Fibroblast of skin of abdomen (primary cell): ENCODE measurements around the gene CINP.
A peak's percentile ranks its signal among the peaks of the same experiment; 100 is the strongest.
"Not testable (repeated sequence)": the region's sequence is repeated elsewhere in the genome, so short reads cannot be mapped to it uniquely, and the experiment has no call there.

Experiments
- DNase-seq: peaks from one replicate; pipeline ENCODE4 v3.0.0-alpha.2; 2013

The CINP gene

DNA sequence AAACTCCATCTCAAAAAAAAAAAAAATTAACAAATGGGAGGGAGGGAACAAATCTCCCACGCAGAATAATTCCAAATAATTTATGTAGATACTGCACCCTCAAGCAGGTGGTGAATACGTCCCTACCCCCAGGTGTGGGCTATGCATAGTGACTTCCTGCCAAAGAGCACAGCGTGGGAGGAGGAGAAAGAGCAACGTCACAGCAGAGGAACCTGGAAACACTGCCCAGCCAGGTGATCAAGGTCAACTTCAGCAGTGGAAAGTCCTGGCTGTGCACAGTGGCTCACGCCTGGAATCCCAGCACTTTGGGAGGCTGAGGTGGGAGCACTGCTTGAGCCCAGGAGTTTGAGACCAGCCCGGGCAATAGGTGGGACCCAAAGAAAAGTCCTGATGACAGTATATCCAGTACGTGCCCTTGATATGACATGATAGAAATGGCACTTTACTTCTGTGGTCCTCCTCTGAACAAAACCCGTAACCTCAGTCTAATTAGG lies 9.5 kb downstream of the CINP start:
- DNase-seq: no peak

DNA sequence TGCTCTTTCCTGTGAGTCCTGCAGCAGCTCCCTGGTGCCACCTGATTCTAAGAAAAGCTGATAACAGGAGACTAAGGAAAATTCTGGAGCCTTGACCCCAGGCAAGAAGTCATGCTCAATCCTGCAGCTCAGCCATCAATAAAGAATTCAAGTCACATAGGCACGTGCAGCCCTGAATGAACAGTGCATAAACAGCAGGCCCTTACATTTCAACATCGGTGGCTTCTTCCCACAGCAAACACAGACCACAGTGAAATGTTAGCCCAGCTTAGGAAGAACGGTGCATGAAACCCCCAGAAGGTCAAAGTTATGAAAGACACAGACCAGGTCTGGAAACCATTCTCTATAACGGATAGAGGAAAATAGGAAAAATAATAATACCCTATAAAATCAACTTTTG lies 10.5 kb downstream of the CINP start:
- DNase-seq: no peak

DNA sequence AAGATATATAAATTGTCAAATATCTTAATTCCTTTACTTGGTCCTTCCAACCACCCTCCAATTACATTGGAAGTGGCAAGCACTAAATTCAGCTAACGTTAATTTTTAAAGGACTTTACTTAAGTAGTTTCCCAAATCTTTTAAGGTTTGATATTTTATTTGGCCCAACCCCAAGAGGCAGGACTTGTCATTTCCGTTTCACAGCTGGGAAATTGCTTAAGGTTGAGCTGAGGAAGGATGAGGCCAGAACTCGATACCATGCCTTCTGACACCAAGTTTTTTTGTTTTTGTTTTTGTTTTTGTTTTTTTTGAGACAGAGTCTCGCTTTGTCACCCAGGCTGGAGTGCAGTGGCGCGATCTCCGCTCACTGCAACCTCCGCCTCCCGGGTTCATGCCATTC lies 11.1 kb downstream of the CINP start:
- not testable (repeated sequence) for DNase-seq

DNA sequence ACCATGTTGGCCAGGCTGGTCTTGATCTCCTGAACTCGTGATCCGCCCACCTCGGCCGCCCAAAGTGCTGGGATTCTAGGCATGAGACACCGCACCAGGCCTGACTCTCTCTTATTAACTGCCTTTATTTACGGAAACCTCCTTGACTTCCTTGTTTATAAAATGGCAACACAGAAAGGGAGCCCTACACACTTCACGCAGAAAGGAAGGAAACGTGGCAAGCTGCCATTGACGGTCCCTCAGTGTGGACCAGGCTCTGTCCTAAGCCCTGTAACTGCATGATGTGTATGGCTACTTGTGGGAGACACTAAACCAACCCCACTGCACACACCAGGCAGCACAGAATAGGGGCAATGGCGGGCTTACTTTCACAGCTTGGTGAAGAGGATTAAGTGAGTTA lies 11.7 kb downstream of the CINP start:
- no peak for DNase-seq

DNA sequence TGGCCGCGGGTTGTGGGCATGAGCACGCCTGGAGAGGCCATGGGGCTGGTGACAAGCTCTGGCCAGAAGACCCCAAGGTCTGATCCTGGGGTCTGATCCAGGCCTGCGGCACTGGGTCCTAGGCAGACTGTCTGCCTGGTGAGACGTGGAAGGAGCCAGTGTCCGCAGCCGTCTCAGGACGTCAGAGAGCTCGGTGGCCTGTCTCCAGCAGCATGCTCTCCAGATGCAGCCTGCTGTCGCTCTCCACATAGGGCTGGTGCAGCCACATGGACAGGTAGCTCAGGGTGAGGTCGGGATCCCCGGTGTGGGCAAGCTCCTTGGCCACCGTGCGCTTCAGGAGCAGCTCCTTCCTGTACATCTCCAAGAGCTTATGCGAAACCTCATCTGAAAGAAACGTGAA lies 14.3 kb downstream of the CINP start:
- no peak for DNase-seq

DNA sequence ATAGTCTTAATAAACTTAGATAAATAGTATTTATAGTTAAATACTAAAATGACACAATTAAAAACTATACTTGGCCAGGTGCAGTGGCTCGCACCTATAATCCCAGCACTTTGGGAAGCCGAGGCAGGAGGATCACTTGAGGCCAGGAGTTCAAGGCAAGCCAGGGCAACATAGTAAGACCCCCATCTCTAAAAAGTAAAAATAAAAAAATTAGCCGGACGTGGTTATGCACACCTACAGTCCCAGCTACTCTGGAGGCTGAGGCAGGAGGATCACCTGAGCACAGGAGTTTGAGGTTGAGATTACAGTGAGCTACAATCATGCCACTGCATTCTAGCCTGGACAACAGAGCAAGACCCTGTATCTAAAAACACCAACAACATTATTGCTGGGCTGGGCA lies 16.0 kb downstream of the CINP start:
- DNase-seq: no peak

DNA sequence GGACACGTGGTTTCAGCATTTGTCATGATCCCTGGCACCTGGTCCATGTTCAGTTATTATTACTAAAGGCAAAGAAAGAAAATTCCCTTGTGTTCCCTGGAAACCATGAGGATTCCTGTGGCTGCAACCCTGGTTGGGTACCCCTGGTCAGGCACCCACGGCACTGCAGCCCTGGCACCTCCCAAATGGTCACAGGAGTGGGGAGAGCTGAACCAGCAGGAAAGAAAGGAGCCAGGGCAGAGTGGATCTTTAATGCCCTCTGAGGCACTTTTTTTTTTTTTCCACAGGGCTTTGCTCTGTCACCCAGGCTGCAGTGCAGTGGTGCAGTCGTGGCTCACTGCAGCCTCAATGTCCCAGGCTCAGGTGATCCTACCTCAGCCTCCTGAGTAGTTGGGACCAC lies 17.5 kb downstream of the CINP start:
- DNase-seq: no peak

DNA sequence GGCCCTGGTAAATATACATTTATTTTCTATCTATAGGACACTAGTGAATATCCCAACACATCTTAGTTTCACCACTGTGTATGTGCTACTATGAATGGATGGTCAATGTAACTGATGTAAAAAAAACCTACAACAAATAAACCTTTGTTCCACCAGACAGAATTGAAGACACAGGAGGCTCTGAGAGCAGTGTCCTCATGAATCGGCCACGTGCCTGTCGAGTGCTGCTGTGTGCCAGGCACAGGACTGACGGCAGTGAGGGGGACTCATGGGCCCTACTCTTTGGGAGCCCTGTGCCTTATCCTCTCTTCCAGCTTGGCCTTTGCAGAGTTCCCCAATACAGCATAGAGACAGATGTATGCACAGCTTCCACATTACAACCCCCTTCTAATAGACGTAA lies 18.2 kb downstream of the CINP start:
- DNase-seq: no peak

DNA sequence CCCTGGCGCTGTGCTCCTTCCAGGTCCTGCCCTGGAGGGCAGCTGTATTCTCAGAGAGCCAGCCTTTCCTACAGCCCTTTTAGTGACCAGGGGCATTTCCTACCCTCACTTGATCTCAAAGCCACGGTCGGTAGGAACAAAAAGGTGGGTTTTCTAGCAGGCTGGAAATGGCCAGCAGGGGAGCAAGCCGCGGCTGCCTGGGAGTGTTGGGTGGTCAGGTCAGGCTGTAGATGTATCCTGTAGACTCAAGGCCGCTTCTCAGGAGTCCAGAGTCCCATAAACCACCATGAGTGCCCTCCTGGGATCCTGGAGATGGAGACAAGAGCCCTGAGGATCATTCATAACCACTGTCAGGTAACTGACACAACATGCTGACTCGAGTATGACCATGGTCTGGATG lies 18.6 kb downstream of the CINP start:
- DNase-seq: no peak

DNA sequence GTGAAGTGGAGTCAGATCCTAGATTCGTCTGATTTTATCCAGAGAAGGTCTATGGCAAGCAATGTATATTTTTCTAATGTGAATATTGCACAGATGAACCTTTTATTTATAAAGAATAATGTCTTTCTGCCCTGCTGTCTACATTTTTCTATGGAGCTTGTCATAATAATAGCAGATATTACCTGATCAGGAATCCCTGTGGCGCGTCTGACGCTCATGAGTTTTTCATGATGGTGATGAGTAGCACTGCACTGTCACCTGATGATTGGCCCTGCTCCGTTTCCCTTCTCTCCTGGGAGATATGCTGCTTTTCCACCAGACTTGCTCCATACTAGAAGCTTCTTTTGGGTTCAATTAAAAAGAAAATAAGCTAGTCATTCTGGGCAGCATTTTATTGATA lies 20.5 kb downstream of the CINP start:
- no peak for DNase-seq

DNA sequence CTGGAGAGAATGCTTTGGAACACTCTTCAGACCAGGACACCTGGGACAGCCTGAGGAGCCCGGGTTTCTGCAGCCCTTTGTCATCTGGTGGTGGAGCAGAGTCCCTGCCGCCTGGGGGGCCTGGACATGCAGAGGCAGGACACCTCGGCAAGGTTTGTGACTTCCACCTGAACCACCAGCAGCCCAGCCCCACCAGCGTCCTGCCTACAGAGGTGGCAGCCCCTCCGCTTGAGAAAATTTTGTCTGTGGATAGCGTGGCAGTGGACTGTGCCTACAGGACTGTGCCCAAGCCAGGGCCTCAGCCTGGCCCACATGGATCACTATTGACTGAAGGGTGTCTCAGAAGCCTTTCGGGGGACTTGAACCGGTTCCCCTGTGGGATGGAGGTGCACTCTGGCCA lies 21.1 kb downstream of the CINP start:
- no peak for DNase-seq

DNA sequence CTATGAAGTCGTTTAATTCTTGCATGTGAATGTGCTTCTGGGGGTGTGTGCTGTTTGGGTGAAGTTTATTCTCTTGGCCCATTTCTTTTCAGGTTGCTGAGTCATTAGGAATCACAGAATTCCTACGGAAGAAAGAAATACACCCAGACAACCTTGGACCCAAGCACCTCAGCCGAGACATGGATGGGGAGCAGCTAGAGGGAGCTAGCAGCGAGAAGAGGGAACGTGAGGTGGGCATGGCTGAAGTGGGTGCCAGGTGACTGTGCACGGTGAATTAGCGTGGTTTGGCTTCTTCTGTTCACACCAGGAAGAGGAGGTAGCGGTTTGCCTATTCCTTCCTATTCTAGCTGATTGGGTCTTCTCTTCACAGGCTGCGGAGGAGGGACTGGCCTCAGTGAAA lies 24.0 kb downstream of the CINP start:
- DNase-seq: no peak

DNA sequence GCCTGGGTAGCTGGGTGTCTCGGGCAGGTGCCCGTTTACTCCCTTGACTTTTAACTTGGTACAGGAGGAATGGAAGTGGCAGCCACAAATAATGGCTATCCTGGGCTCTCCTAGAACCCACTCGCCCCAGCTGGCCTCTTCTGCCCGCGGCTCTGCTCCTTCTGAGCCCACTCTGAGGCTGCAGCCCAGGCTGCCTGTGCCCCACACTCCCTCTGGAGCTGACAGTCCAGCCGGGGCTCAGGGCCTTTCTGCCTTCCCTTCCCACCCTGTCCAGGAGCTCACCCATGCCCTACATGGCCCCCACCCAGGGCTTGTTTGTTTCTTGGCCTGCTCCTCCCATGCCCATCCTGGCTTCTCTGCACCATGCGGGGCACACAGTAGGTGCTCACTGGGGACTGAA lies 27.5 kb downstream of the CINP start:
- no peak for DNase-seq

DNA sequence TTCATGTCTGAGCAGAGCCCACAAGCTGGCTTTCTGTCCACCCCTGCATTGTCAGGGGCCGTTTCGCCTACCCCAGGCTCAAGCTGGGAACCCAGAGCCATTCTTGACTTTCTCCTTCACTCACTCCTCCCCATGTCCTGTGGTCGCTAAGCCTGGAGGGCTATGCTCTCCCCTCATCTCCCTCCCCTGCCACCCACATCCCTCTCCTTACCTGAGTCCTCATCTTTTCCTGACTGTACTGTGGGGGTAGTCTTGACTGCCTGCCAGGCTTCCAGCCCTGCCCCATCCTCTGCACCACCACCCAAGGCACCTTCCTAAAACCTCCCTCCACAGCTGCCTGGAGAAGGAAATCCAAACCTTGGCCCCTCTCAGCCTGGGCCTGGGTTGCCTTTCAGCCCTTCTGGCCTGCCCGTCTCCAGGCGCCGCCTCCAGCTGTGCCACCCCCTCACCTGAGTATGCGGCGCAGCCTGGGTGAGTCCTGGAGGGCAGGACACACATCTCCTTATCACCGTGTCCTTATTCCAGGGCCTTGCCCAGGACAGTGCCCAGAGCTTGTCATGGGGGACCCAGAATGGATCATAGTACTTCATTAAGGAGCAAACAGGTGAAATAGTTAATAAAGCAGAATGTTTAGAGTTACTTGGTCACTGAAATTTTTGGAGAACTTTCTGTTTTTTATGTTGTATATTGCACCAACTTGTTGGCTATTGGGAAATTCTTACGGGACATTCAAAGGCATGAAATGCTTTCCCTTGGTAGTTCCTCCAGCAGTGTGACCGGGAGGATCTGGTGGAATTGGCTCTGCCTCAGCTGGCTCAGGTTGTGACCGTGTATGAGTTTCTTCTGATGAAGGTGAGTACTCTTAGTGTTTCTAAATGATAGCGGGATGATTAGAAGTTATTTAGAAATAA lies 28.6 kb downstream of the CINP start:
- no peak for DNase-seq

DNA sequence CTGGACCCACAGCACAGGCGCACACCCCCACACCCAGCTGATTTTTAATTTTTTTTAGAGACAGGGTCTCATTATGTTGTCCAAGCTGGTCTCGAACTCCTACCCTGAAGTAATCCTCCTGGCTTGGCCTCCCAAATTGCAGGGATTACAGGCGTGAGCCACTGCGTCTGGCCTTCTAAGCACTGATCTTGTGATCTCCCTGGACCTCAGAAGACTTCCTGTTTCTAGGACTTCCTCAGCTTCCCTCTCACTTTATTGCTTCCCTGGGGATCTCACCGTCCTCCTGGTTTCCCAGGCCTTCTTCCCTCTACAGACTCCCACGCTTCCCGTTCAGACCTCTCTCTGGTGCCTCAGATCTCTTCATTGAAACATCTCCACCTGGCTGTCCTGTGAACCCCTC lies 29.3 kb downstream of the CINP start:
- no peak for DNase-seq

DNA sequence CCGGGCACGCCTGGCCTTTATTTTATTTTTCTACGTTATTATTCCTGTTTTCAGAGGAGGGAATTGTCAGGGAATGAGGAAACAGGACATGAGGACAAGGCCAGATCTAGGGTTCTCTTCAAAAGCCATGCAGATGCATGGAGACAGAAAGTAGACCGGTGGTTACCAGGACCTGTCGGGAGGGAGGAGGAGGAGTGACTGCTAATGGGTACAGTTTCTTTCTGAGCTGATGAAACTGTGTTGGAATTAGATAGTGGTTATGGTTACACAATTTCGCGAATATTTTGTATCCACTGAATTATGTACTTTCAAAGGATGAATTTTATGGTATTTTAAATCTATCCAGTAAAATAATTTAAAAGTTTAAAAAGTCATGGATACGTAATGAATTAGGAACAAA lies 31.9 kb downstream of the CINP start:
- no peak for DNase-seq

DNA sequence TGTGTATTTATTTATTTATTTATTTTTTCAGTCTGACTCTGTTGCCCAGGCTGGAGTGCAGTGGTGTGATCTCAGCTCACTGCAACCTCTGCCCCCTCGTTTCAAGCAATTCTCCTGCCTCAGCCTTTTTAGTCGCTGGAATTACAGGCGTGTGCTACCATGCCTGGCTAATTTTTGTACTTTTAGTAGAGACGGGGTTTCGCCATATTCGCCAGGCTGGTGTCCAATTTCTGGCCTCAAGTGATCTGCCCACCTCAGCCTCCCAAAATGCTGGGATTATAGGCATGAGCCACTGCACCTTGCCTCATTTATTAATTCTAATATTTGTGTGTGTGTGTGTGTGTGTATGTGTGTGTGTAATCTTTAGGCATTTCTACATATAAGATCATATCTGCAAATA lies 33.3 kb downstream of the CINP start:
- DNase-seq: not testable (repeated sequence)

DNA sequence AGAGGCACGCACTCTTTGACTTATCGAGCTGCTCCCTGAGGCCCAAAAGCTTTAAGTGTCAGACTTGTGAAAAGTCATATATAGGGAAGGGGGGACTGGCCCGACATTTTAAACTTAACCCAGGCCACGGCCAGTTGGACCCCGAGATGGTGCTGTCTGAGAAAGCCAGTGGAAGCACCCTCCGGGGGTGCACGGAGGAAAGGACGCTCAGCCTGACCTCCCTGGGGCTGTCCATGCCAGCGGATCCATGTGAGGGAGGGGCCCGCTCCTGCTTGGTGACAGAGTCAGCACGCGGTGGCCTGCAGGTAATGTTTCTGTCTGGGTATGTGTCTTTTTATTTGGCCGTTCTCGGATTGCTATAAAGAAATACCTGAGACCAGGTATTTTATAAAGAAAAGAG lies 36.1 kb downstream of the CINP start:
- no peak for DNase-seq

DNA sequence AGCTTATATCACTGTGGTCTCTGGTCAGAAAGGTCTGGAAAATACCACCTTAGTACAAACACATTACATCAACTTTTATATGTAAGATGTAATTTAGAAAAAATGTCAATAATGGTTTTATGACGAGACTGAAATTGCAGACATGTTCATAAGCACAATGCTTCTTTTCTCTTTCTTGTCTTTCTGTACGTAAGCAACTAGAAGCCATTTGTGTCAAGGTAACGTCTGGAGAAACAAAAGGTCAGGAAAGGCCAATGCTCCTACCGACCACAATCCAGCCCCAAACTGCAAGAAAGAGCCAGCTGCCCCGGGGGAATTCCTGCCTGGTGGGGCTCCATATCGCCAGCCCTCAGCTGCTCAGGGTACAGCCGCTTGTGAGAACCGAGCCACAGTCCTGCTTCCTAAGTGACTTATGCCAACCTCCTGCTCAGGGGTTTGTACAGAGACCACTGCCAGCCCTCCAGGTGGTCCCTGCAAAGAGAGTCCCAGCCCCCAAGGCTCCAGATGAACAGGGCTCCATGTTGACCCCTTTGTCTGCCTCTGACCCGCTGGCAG lies 36.8 kb downstream of the CINP start:
- no peak for DNase-seq

DNA sequence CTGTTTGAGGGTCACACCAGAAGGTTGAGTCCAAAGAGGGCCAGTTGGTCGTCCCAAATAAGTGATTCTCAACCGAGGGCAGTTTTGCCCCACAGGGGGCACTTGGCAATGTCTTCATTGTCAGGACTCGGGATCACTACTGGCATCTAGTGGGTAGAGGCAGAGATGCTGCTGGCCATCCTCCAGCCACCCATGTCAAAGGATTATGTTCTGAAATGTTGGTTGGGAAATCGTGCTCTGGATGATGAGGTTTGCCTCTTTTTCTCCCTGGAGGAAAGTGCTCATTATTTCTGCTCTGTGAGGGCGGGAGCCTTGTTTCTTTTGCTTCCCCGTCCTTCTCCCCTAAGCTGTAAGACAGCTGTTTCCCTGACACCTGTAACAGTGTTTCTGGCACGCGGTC lies 39.6 kb downstream of the CINP start:
- peak; percentile 76 for DNase-seq

DNA sequence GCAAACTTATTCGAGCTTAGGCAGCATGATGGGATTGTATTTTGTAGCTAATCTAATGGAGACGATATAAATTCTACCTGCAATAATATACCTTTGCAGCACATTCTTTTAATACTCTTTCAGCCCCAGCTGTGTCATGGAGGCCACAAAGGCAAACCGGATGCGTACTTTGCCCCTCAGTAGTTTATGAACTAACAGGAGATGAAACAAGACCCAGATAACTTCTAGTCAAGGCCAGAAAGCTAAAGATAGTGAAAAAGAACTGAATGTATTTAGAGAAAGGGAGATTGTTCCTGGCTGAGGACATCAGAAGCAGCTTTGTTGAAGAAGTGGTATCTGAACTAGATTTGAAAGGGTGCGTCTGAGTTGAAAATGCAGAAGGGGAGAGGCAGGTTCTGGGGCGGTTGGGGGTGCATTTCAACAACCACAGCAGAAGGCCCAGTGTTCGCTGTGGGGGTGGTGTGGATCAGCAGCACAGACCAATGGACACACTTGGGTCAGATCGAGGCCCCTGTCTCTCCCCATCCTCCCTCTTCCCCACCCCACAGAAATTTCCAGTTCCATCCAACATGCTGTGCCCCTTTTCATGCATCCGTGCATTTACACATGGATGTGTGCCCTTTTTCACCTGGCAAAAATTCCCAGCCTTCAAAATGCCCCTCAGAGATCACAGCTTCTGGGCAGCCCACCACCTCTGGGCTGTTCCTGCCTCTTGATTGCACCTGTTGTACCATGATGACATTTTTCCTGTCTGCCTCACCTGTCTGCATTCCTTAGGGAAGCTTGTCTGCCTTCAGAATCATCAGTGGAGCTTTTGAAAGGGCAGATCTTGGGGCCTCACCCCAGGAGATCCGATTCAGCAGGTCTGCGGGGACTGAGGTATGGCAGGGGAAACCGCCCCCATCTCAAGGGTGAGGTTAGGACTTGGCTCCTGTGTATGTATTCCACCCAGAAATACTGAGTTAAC lies 41.0 kb downstream of the CINP start:
- DNase-seq: no peak

DNA sequence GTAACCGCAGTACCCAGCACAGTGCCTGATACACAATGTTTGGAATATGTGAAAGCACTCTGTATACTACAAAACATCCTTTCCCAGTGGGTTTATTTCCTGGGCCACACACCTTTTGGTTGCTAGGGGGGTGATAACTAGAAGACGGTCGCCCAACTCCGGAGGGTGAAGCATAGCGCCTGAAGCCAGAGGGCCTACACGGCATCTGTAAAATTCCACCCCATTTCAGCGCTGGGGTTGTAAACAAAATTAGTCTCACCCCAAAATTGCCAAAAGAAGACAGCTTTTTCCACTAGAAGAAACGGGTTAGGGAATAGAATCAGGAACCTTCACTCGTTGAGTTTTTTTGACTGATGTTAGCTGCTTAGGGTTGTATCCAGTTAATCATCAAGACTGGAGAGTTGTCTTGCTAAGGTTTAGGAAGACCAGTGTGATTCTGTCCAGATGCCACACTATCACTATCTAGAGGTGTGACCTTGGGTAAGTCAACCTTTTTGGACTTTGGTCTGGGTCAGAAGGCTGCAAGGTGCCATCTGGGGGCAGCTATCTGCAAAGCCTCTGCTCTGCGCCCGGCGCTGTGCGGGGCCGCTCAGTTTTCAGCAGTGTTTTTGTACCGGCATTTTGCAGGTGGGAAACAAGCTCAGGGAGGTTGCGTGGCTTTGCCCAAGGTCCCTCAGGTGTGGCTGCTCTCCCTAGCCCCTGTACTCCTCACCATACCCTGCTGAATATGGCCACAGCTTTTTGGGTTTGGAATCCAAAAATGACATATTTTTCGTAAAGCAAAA lies 41.8 kb downstream of the CINP start:
- no peak for DNase-seq
